Measurements from ENCODE around the gene RIN3. TPM values are rescaled to one million over a fixed set of nuclear protein-coding genes. Genes with fewer than 3 reads are reported as not detected.

RIN3 gene
- total RNA-seq, 1 experiment from 2014 or later: 14.8 TPM

DNA sequence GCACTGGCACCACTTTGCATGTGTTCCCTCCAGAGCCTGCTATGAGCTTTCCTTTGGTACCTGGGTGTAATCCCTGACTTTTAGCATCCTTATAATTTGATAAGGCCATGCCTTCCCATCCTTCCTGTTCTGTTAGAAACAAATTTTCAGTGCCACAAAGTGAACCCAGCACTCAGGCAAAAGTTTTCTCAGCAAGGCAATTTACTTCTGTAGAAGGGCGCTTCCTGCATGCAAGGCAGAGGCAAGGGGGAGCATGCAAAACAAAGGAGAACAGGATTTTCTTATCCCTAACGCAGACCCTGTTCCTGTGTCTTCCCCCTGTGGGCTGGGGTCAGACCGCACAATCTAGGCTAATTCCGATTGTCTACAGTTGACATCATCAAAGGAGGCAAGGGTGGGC, 108.7 kb downstream of the RIN3 start:
- H3K9me3 ChIP-seq (ENCODE audit: insufficient read depth, low read depth): peaks cover 29% of the 10 kb centered on the region
- peaks cover 51% of the 10 kb centered on the region for H3K36me3 ChIP-seq (ENCODE audit: low read depth)
- ChIA-PET CTCF (no interaction called here), POLR2A (ENCODE audit: unreplicated experiment) (no interaction called here)
- no peaks in the 10 kb centered on the region for H4K20me1 ChIP-seq (ENCODE audit: insufficient read depth)
- peaks cover 18% of the 10 kb centered on the region for H3F3A ChIP-seq (ENCODE audit: insufficient read depth, low read depth)
- no peaks in the 10 kb centered on the region for H3K9me2 ChIP-seq (ENCODE audit: insufficient read depth)
- intact Hi-C loops (cut with micrococcal nuclease; ENCODE audit: unreplicated experiment): no loop called here
- no peak overlapping the region for H3K4me3 ChIP-seq
- DNase-seq: no peak
- no peaks in the 10 kb centered on the region for H3K27me3 ChIP-seq (ENCODE audit: insufficient read depth, low read depth)
- H3K79me2 ChIP-seq (ENCODE audit: low read depth): peaks cover 8% of the 10 kb centered on the region; the same call in 1 of the 2 replicates
- H3K27ac ChIP-seq: no peak overlapping the region
- peaks cover 23% of the 10 kb centered on the region for H3K4me1 ChIP-seq (replicated peaks; ENCODE audit: insufficient read depth)
- no peak overlapping the region for H2AFZ ChIP-seq
- BruUV-seq (replicated peaks): no TSS peak
- H3K4me2 ChIP-seq: no peak overlapping the region
- no peak for TF ChIP-seq EZH2 (IDR thresholded peaks at IDR 0.05; ENCODE audit: low read depth)
- TF ChIP-seq, protein P1, sequence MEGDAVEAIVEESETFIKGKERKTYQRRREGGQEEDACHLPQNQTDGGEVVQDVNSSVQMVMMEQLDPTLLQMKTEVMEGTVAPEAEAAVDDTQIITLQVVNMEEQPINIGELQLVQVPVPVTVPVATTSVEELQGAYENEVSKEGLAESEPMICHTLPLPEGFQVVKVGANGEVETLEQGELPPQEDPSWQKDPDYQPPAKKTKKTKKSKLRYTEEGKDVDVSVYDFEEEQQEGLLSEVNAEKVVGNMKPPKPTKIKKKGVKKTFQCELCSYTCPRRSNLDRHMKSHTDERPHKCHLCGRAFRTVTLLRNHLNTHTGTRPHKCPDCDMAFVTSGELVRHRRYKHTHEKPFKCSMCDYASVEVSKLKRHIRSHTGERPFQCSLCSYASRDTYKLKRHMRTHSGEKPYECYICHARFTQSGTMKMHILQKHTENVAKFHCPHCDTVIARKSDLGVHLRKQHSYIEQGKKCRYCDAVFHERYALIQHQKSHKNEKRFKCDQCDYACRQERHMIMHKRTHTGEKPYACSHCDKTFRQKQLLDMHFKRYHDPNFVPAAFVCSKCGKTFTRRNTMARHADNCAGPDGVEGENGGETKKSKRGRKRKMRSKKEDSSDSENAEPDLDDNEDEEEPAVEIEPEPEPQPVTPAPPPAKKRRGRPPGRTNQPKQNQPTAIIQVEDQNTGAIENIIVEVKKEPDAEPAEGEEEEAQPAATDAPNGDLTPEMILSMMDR (conservative IDR thresholded peaks at IDR 0.05): no peak

- intact Hi-C loops (cut with micrococcal nuclease; ENCODE audit: unreplicated experiment): no loop called here
- H4K20me1 ChIP-seq (ENCODE audit: insufficient read depth): no peaks in the 10 kb centered on the region
- H3K9me3 ChIP-seq (ENCODE audit: insufficient read depth, low read depth): peaks cover 37% of the 10 kb centered on the region
- DNase-seq: no peak
- CTCF ChIA-PET: no interaction called here
- BruUV-seq (replicated peaks): no TSS peak
- H2AFZ ChIP-seq: no peak overlapping the region
- peak overlapping the region; percentile 85 for H3K27ac ChIP-seq
- H3K4me1 ChIP-seq (replicated peaks; ENCODE audit: insufficient read depth): peaks cover 23% of the 10 kb centered on the region
- H3F3A ChIP-seq (ENCODE audit: insufficient read depth, low read depth): peaks cover 18% of the 10 kb centered on the region
- peaks cover 8% of the 10 kb centered on the region; the same call in 1 of the 2 replicates for H3K79me2 ChIP-seq (ENCODE audit: low read depth)
- peaks cover 57% of the 10 kb centered on the region for H3K36me3 ChIP-seq (ENCODE audit: low read depth)
- TF ChIP-seq, protein P1 (conservative IDR thresholded peaks at IDR 0.05): no peak
- no peak for TF ChIP-seq EZH2 (IDR thresholded peaks at IDR 0.05; ENCODE audit: low read depth)
- H3K27me3 ChIP-seq (ENCODE audit: insufficient read depth, low read depth): no peaks in the 10 kb centered on the region
- H3K4me2 ChIP-seq: peak overlapping the region; percentile 65
- H3K4me3 ChIP-seq: no peak overlapping the region
- no peaks in the 10 kb centered on the region for H3K9me2 ChIP-seq (ENCODE audit: insufficient read depth)
- POLR2A ChIA-PET (ENCODE audit: unreplicated experiment): interaction anchor here (0.7 kb wide), 1 partner anchor 582 kb away, joined by 5 read pairs; the partner anchor contains the start of genes GON7 and UBR7
Observed at GRCh38 chr14:92624764-92625163, 111.2 kb downstream of the RIN3 start.

- TF ChIP-seq, protein P1 (conservative IDR thresholded peaks at IDR 0.05): no peak
- TF ChIP-seq EZH2 (IDR thresholded peaks at IDR 0.05; ENCODE audit: low read depth): no peak
- POLR2A ChIA-PET (ENCODE audit: unreplicated experiment): no interaction called here
- BruUV-seq (replicated peaks): no TSS peak
- CTCF ChIA-PET: interaction anchor here (0.6 kb wide), 1 partner anchor 118 kb away, joined by 4 read pairs; no protein-coding TSS in a partner anchor
- Histone ChIP-seq H3K27me3 (ENCODE audit: insufficient read depth, low read depth) (no peaks in the 10 kb centered on the region), H3K4me3 (no peak overlapping the region), H3K27ac (peak overlapping the region; percentile 85), H4K20me1 (ENCODE audit: insufficient read depth) (no peaks in the 10 kb centered on the region), H3K9me3 (ENCODE audit: insufficient read depth, low read depth) (peaks cover 37% of the 10 kb centered on the region), H3K79me2 (ENCODE audit: low read depth) (peaks cover 8% of the 10 kb centered on the region; the same call in 1 of the 2 replicates), H3K4me2 (peak overlapping the region; percentile 65), H2AFZ (no peak overlapping the region), H3F3A (ENCODE audit: insufficient read depth, low read depth) (peaks cover 18% of the 10 kb centered on the region), H3K36me3 (ENCODE audit: low read depth) (peaks cover 54% of the 10 kb centered on the region), H3K4me1 (replicated peaks; ENCODE audit: insufficient read depth) (peaks cover 23% of the 10 kb centered on the region), H3K9me2 (ENCODE audit: insufficient read depth) (no peaks in the 10 kb centered on the region)
- DNase-seq: peak in 1 of 2 experiments; percentile 90
- intact Hi-C loops (cut with micrococcal nuclease; ENCODE audit: unreplicated experiment): no loop called here
Observed at GRCh38 chr14:92625213-92625612, 111.6 kb downstream of the RIN3 start.
